CD4-positive, alpha-beta T cell (primary cell): ENCODE measurements around the gene KIAA0753. TPM values are rescaled to one million over a fixed set of nuclear protein-coding genes. Genes with fewer than 3 reads are reported as not detected.

Experiments used
- ATAC-seq: fragments of 200-7000 bp; cut with Tn5 transposase; one replicate; pipeline ENCODE4 v1.10.0; 2022; ENCODE audit warnings: mild to moderate bottlenecking; ENCODE audit not compliant: poor library complexity
- CTCF ChIA-PET: fragments of 350-600 bp; sonication (Branson Sonifier 250); formaldehyde crosslinking; loops from one replicate; lab custom pipeline; 2021; ENCODE audit warnings: antibody characterized with exemption, inconsistent platforms; lab: Charles Lee
- POLR2A ChIA-PET: fragments of 350-600 bp; sonication (Branson Sonifier 250); formaldehyde crosslinking; loops from one replicate; lab custom pipeline; 2021; ENCODE audit warnings: antibody characterized with exemption, inconsistent platforms; lab: Charles Lee
- DNase-seq, 14 experiments: peaks; one replicate each; pipeline ENCODE4 v3.0.0-alpha.2; 2013 to 2020; ENCODE audit warnings: mixed read lengths in 2 of 14
- H3K27ac ChIP-seq, 2 donors: one replicate each; pipeline versions ENCODE4 v1.5.1 to v1.7.0; 2013; ENCODE audit warnings: low read length in 2 of 2, low read depth in 1 of 2, mild to moderate bottlenecking in 1 of 2
- H3K27me3 ChIP-seq, 2 experiments: 1 replicate in 1 of 2; 2 replicates in 1 of 2; pipeline versions ENCODE4 v1.6.1 to v1.7.0; 2013; ENCODE audit warnings: low read length in 2 of 2, control low read depth in 1 of 2, mild to moderate bottlenecking in 1 of 2, moderate library complexity in 1 of 2; ENCODE audit not compliant: insufficient read depth in 2 of 2, control insufficient read depth in 1 of 2
- H3K36me3 ChIP-seq: one replicate; pipeline ENCODE4 v1.6.1; 2013; ENCODE audit warnings: low read length, control low read depth; ENCODE audit not compliant: insufficient read depth
- H3K4me1 ChIP-seq: one replicate; pipeline ENCODE4 v1.6.1; 2013; ENCODE audit warnings: low read length, control low read depth; ENCODE audit not compliant: insufficient read depth
- H3K4me3 ChIP-seq: one replicate; pipeline ENCODE4 v1.5.1; 2013; ENCODE audit warnings: mild to moderate bottlenecking, low read length, moderate library complexity
- H3K9me3 ChIP-seq, 2 experiments: 1 replicate in 1 of 2; 2 replicates in 1 of 2; pipeline versions ENCODE4 v1.6.1 to v1.7.0; 2013; ENCODE audit warnings: low read length in 2 of 2, mild to moderate bottlenecking in 2 of 2, control low read depth in 1 of 2, moderate library complexity in 1 of 2; ENCODE audit not compliant: control insufficient read depth in 1 of 2, insufficient read depth in 1 of 2
- H3K27ac Mint-ChIP-seq: one replicate; pipeline ENCODE4 v1.8.0; 2020; ENCODE audit warnings: mixed read lengths
- H3K27me3 Mint-ChIP-seq: one replicate; pipeline ENCODE4 v1.8.0; 2021; ENCODE audit warnings: mixed read lengths
- H3K36me3 Mint-ChIP-seq: one replicate; pipeline ENCODE4 v1.8.0; 2021; ENCODE audit warnings: low read depth, mixed read lengths
- H3K4me1 Mint-ChIP-seq: one replicate; pipeline ENCODE4 v1.8.0; 2021; ENCODE audit warnings: low read depth, mixed read lengths
- H3K4me3 Mint-ChIP-seq: one replicate; pipeline ENCODE4 v1.8.0; 2020; ENCODE audit warnings: mild to moderate bottlenecking, mixed read lengths
- H3K9me3 Mint-ChIP-seq: one replicate; pipeline ENCODE4 v1.8.0; 2020; ENCODE audit warnings: mixed read lengths
- CTCF ChIP-seq: fragments of 200-600 bp; IDR thresholded peaks from one replicate; pipeline ENCODE4 v1.8.0; 2022; ENCODE audit warnings: antibody characterized with exemption, mild to moderate bottlenecking
- intact Hi-C, 2 experiments: fragments of 100-400 bp; cut with DNase I in 1 of 2; cut with micrococcal nuclease in 1 of 2; formaldehyde crosslinking; loops; one replicate each; pipeline versions ENCODE4 v1.15.1 to v1.9.0; 2023 to 2025; cut with DNase I, micrococcal nuclease
- total RNA-seq, 174 experiments: library from RNA in 2 of 174; stranded (reverse) in 2 of 174; gene quantifications; one replicate each; pipeline ENCODE4 v1.2.3 and lab custom pipeline; 2021 to 2026

KIAA0753 gene
- total RNA-seq, 2 experiments from 2014 or later = 8.9 to 11.7 TPM

- no peak overlapping the region for H3K4me3 Mint-ChIP-seq
- no peaks in the 10 kb centered on the region for H3K36me3 Mint-ChIP-seq
- no peaks in the 10 kb centered on the region for H3K27me3 ChIP-seq
- POLR2A ChIA-PET = no interaction called here
- H3K36me3 ChIP-seq = no peaks in the 10 kb centered on the region
- CTCF ChIA-PET = no interaction called here
- TF ChIP-seq CTCF = no peak
- ATAC-seq = no peak
- no peaks in the 10 kb centered on the region for H3K9me3 Mint-ChIP-seq
- DNase-seq = no peak
- intact Hi-C loops = no loop called here
- peaks cover 10% of the 10 kb centered on the region for H3K4me1 Mint-ChIP-seq
- no peak overlapping the region for H3K4me3 ChIP-seq
- H3K27ac Mint-ChIP-seq = no peak overlapping the region
- peaks cover 0 to 5% of the 10 kb centered on the region in 2 experiments for H3K9me3 ChIP-seq
- no peak overlapping the region for H3K27ac ChIP-seq
- peaks cover 9% of the 10 kb centered on the region for H3K4me1 ChIP-seq
- no peaks in the 10 kb centered on the region for H3K27me3 Mint-ChIP-seq
Measured at GRCh38 chr17:6544011-6544370, 96.5 kb downstream of the KIAA0753 start.

GRCh38 chr17:6543079-6544010 is 97.2 kb downstream of the KIAA0753 start:
- H3K4me1 Mint-ChIP-seq = peaks cover 3% of the 10 kb centered on the region
- H3K4me1 ChIP-seq = peaks cover 4% of the 10 kb centered on the region
- H3K9me3 ChIP-seq = peaks cover 0 to 10% of the 10 kb centered on the region in 2 experiments
- H3K36me3 ChIP-seq = no peaks in the 10 kb centered on the region
- no peaks in the 10 kb centered on the region for H3K27me3 Mint-ChIP-seq
- no peak for DNase-seq
- no peak overlapping the region for H3K4me3 ChIP-seq
- H3K27me3 ChIP-seq = no peaks in the 10 kb centered on the region
- ChIA-PET POLR2A (no interaction called here), CTCF (no interaction called here)
- H3K36me3 Mint-ChIP-seq = no peaks in the 10 kb centered on the region
- TF ChIP-seq CTCF = no peak
- H3K27ac ChIP-seq = no peak overlapping the region
- H3K9me3 Mint-ChIP-seq = no peaks in the 10 kb centered on the region
- no peak overlapping the region for H3K27ac Mint-ChIP-seq
- no peak for ATAC-seq
- intact Hi-C loops = no loop called here
- H3K4me3 Mint-ChIP-seq = no peak overlapping the region

- DNase-seq (no peak), ATAC-seq (no peak)
- H3K27me3 ChIP-seq = no peaks in the 10 kb centered on the region
- intact Hi-C loops = no loop called here
- ChIA-PET POLR2A (no interaction called here), CTCF (no interaction called here)
- H3K27ac ChIP-seq = no peak overlapping the region
- no peaks in the 10 kb centered on the region for H3K36me3 ChIP-seq
- H3K4me1 ChIP-seq = no peaks in the 10 kb centered on the region
- no peak overlapping the region for H3K4me3 ChIP-seq
- Mint-ChIP-seq H3K27ac (no peak overlapping the region), H3K27me3 (no peaks in the 10 kb centered on the region), H3K36me3 (no peaks in the 10 kb centered on the region), H3K9me3 (no peaks in the 10 kb centered on the region), H3K4me3 (no peak overlapping the region), H3K4me1 (no peaks in the 10 kb centered on the region)
- TF ChIP-seq CTCF = no peak
- H3K9me3 ChIP-seq = peaks cover 0 to 10% of the 10 kb centered on the region in 2 experiments
Measured at GRCh38 chr17:6542577-6542976, 97.9 kb downstream of the KIAA0753 start.
